ENCODE measurements around the gene MRPL55. TPM values are rescaled to one million over a fixed set of nuclear protein-coding genes. Genes with fewer than 3 reads are reported as not detected.

Gene MRPL55
- total RNA-seq, 1 experiment from 2014 or later = 85.4 TPM

- Mint-ChIP-seq H3K4me1 (ENCODE audit: insufficient read depth, unreplicated experiment) (peaks cover 43% of the 10 kb centered on the region), H3K36me3 (ENCODE audit: insufficient read depth, unreplicated experiment) (peaks cover 43% of the 10 kb centered on the region), H3K27ac (ENCODE audit: low read depth, unreplicated experiment) (peak overlapping the region; percentile 97), H3K9me3 (ENCODE audit: unreplicated experiment) (no peaks in the 10 kb centered on the region), H3K27me3 (ENCODE audit: insufficient read depth, unreplicated experiment) (no peaks in the 10 kb centered on the region), H3K4me3 (ENCODE audit: unreplicated experiment) (peak overlapping the region; percentile 98)
- ChIA-PET POLR2A (interaction anchor here (0.6 to 4.9 kb wide), 43 partner anchors 8 to 1479 kb away, joined by 3 to 128 read pairs (median 4); partner anchors contain the start of genes ABCB10, C1orf35, GUK1 and IBA57), CTCF (interaction anchor here (0.7 to 4.0 kb wide), 9 partner anchors 19 to 319 kb away, joined by 3 to 42 read pairs (median 4); partner anchors contain the start of gene WNT3A)
- intact Hi-C loops (cut with micrococcal nuclease) = no loop called here
- no peak for DNase-seq (ENCODE audit: unreplicated experiment)
- TF ChIP-seq CTCF (IDR thresholded peaks at IDR 0.05; ENCODE audit: unreplicated experiment) = no peak
- no TSS peak for BruUV-seq (replicated peaks)
Measured at GRCh38 chr1:228081578-228082213, 27.4 kb downstream of the MRPL55 start.

DNA sequence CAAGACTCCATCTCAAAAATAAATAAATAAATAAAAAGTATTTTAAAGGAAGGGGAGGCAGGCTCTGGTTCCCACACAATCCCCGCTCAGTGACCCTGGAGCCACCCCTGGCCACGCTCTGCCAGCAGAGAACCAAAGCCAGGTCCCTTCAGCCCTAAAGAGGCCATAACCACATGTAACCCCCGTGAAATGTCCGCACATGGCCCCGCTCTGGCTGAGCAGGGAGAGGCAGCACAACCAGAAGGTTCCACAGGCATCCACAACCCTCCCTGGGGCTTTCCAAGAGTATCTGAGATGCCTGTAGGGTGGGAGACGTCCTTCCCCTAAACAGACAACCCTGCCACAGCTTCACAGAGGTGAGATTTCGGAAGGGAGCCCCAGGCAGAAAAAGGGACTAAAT lies 28.0 kb downstream of the MRPL55 start:
- peaks cover 41% of the 10 kb centered on the region for H3K36me3 Mint-ChIP-seq (ENCODE audit: insufficient read depth, unreplicated experiment)
- no peaks in the 10 kb centered on the region for H3K27me3 Mint-ChIP-seq (ENCODE audit: insufficient read depth, unreplicated experiment)
- BruUV-seq (replicated peaks) = no TSS peak
- intact Hi-C loops (cut with micrococcal nuclease) = no loop called here
- peaks cover 38% of the 10 kb centered on the region for H3K4me1 Mint-ChIP-seq (ENCODE audit: insufficient read depth, unreplicated experiment)
- ChIA-PET POLR2A (interaction anchor here (0.7 to 4.9 kb wide), 13 partner anchors 12 to 377 kb away, joined by 3 to 128 read pairs (median 33); partner anchors contain the start of genes C1orf35, IBA57, MRPL55 and WNT3A), CTCF (interaction anchor here (0.6 to 4.0 kb wide), 6 partner anchors 25 to 318 kb away, joined by 3 to 42 read pairs (median 4); partner anchors contain the start of gene WNT3A)
- TF ChIP-seq CTCF (IDR thresholded peaks at IDR 0.05; ENCODE audit: unreplicated experiment) = no peak
- H3K27ac Mint-ChIP-seq (ENCODE audit: low read depth, unreplicated experiment) = peak overlapping the region; percentile 97
- no peaks in the 10 kb centered on the region for H3K9me3 Mint-ChIP-seq (ENCODE audit: unreplicated experiment)
- peak overlapping the region; percentile 98 for H3K4me3 Mint-ChIP-seq (ENCODE audit: unreplicated experiment)
- DNase-seq (ENCODE audit: unreplicated experiment) = no peak

- intact Hi-C loops (cut with micrococcal nuclease) = no loop called here
- H3K27me3 Mint-ChIP-seq (ENCODE audit: insufficient read depth, unreplicated experiment) = no peaks in the 10 kb centered on the region
- ChIA-PET CTCF (interaction anchor here (0.7 to 1.9 kb wide), 6 partner anchors 15 to 317 kb away, joined by 3 to 13 read pairs (median 4); no protein-coding TSS in a partner anchor), POLR2A (interaction anchor here (0.7 to 4.8 kb wide), 4 partner anchors 35 to 77 kb away, joined by 3 to 93 read pairs (median 3); no protein-coding TSS in a partner anchor)
- H3K4me3 Mint-ChIP-seq (ENCODE audit: unreplicated experiment) = peak overlapping the region; percentile 26
- H3K4me1 Mint-ChIP-seq (ENCODE audit: insufficient read depth, unreplicated experiment) = peaks cover 29% of the 10 kb centered on the region
- DNase-seq (ENCODE audit: unreplicated experiment) = no peak
- no TSS peak for BruUV-seq (replicated peaks)
- no peaks in the 10 kb centered on the region for H3K9me3 Mint-ChIP-seq (ENCODE audit: unreplicated experiment)
- peaks cover 26% of the 10 kb centered on the region for H3K36me3 Mint-ChIP-seq (ENCODE audit: insufficient read depth, unreplicated experiment)
- no peak overlapping the region for H3K27ac Mint-ChIP-seq (ENCODE audit: low read depth, unreplicated experiment)
- TF ChIP-seq CTCF (IDR thresholded peaks at IDR 0.05; ENCODE audit: unreplicated experiment) = no peak
Measured at GRCh38 chr1:228079601-228080263, 29.4 kb downstream of the MRPL55 start.

GRCh38 chr1:228079013-228079412 lies 30.1 kb downstream of the MRPL55 start:
- Mint-ChIP-seq H3K4me1 (ENCODE audit: insufficient read depth, unreplicated experiment) (peaks cover 22% of the 10 kb centered on the region), H3K36me3 (ENCODE audit: insufficient read depth, unreplicated experiment) (peaks cover 19% of the 10 kb centered on the region), H3K9me3 (ENCODE audit: unreplicated experiment) (no peaks in the 10 kb centered on the region), H3K4me3 (ENCODE audit: unreplicated experiment) (peak overlapping the region; percentile 26), H3K27ac (ENCODE audit: low read depth, unreplicated experiment) (no peak overlapping the region), H3K27me3 (ENCODE audit: insufficient read depth, unreplicated experiment) (no peaks in the 10 kb centered on the region)
- no TSS peak for BruUV-seq (replicated peaks)
- ChIA-PET CTCF (interaction anchor here (0.9 to 1.9 kb wide), 4 partner anchors 14 to 316 kb away, joined by 3 to 13 read pairs (median 4); no protein-coding TSS in a partner anchor), POLR2A (interaction anchor here (0.7 kb wide), 1 partner anchor 35 kb away, joined by 3 read pairs; no protein-coding TSS in a partner anchor)
- intact Hi-C loops (cut with micrococcal nuclease) = no loop called here
- no peak for TF ChIP-seq CTCF (IDR thresholded peaks at IDR 0.05; ENCODE audit: unreplicated experiment)
- DNase-seq (ENCODE audit: unreplicated experiment) = no peak

All from MCF 10A (cell line).